GM21381 (cell line): ENCODE measurements around the gene ATP4A.

Source experiments
- ATAC-seq: cut with Tn5 transposase; IDR thresholded peaks from one replicate; pipeline ENCODE4 v1.9.1; 2021; ENCODE audit warnings: mild to moderate bottlenecking, moderate library complexity; ENCODE audit not compliant: unreplicated experiment

ATP4A gene

GRCh38 chr19:35549879-35550523 is 13.5 kb downstream of the ATP4A start:
- ATAC-seq: no peak

- ATAC-seq: no peak
Measured at GRCh38 chr19:35549174-35549788, 14.2 kb downstream of the ATP4A start.

- ATAC-seq: no peak
Measured at GRCh38 chr19:35546532-35546931, 16.9 kb downstream of the ATP4A start.

- ATAC-seq: peak; percentile 44
Measured at GRCh38 chr19:35545855-35546381, 17.5 kb downstream of the ATP4A start.

- peak; percentile 77 for ATAC-seq
Measured at GRCh38 chr19:35545001-35545854, 18.2 kb downstream of the ATP4A start, which contains the start of gene TMEM147. Gene TMEM147, plus strand, starts transcription at chr19:35545626. Its CDS starts 114 bp downstream, at chr19:35545740.

GRCh38 chr19:35544110-35544802 is 19.2 kb downstream of the ATP4A start:
- ATAC-seq: no peak

GRCh38 chr19:35543280-35544109 is 20.0 kb downstream of the ATP4A start:
- no peak for ATAC-seq

GRCh38 chr19:35542209-35542608 is 21.2 kb downstream of the ATP4A start:
- ATAC-seq: no peak

- ATAC-seq: no peak
Measured at GRCh38 chr19:35540356-35540927, 23.0 kb downstream of the ATP4A start.

GRCh38 chr19:35539850-35540249 is 23.6 kb downstream of the ATP4A start:
- ATAC-seq: no peak

GRCh38 chr19:35539314-35539713 is 24.1 kb downstream of the ATP4A start:
- no peak for ATAC-seq

GRCh38 chr19:35534803-35535480 is 28.5 kb downstream of the ATP4A start:
- no peak for ATAC-seq

GRCh38 chr19:35533822-35534392 is 29.6 kb downstream of the ATP4A start:
- ATAC-seq: no peak

- no peak for ATAC-seq
Measured at GRCh38 chr19:35533201-35533821, 30.1 kb downstream of the ATP4A start, which contains the start of gene GAPDHS. Gene GAPDHS, plus strand, starts transcription at chr19:35533456. Its CDS starts 72 bp downstream, at chr19:35533528.

GRCh38 chr19:35531291-35531690 is 32.2 kb downstream of the ATP4A start:
- ATAC-seq: no peak

- no peak for ATAC-seq
Measured at GRCh38 chr19:35529241-35530218, 33.9 kb downstream of the ATP4A start.
